MCF 10A (cell line): Measurements from ENCODE around the gene KAT6B. TPM values are rescaled to one million over a fixed set of nuclear protein-coding genes. Genes with fewer than 3 reads are reported as not detected.
A peak's percentile ranks its signal among the peaks of the same experiment; 100 is the strongest.

Source experiments
- BruUV-seq: library from RNA; stranded (reverse); fragments of 400-500 nt; replicated peaks from 2 replicates; lab custom pipeline; 2021; lab: Mats Ljungman, UMichigan
- CTCF ChIA-PET: fragments of 300-600 bp; sonication (Branson Sonifier 250); formaldehyde crosslinking; extraction: SDS; loops from one replicate; lab custom pipeline; 2021; ENCODE audit warnings: antibody characterized with exemption, inconsistent platforms; lab: Yijun Ruan, JAX
- POLR2A ChIA-PET: fragments of 300-600, 350-650 bp; sonication (Branson Sonifier 250); formaldehyde crosslinking; extraction: SDS; loops from one replicate; lab custom pipeline; 2020; ENCODE audit warnings: antibody characterized with exemption, inconsistent platforms; lab: Yijun Ruan, JAX
- DNase-seq: peaks from one replicate; pipeline ENCODE4 v3.0.0-alpha.2; 2018; ENCODE audit not compliant: unreplicated experiment
- H3K27ac Mint-ChIP-seq: one replicate; pipeline ENCODE4 v1.8.0; 2022; ENCODE audit warnings: mild to moderate bottlenecking, low read depth, mixed read lengths; ENCODE audit not compliant: unreplicated experiment
- H3K27me3 Mint-ChIP-seq: one replicate; pipeline ENCODE4 v1.8.0; 2022; ENCODE audit warnings: mixed read lengths; ENCODE audit not compliant: insufficient read depth, unreplicated experiment
- H3K36me3 Mint-ChIP-seq: one replicate; pipeline ENCODE4 v1.8.0; 2022; ENCODE audit warnings: mild to moderate bottlenecking, moderate library complexity, mixed read lengths; ENCODE audit not compliant: insufficient read depth, unreplicated experiment
- H3K4me1 Mint-ChIP-seq: one replicate; pipeline ENCODE4 v1.8.0; 2022; ENCODE audit warnings: mixed read lengths; ENCODE audit not compliant: insufficient read depth, unreplicated experiment
- H3K4me3 Mint-ChIP-seq: one replicate; pipeline ENCODE4 v1.8.0; 2022; ENCODE audit warnings: mild to moderate bottlenecking, moderate library complexity, mixed read lengths; ENCODE audit not compliant: unreplicated experiment
- H3K9me3 Mint-ChIP-seq: one replicate; pipeline ENCODE4 v1.8.0; 2022; ENCODE audit warnings: mixed read lengths; ENCODE audit not compliant: unreplicated experiment
- intact Hi-C: fragments of 100-400 bp; cut with micrococcal nuclease; formaldehyde crosslinking; loops from 2 replicates; pipeline ENCODE4 v1.14.1; 2022
- total RNA-seq: library from RNA; stranded (reverse); gene quantifications from 2 replicates; pipeline ENCODE4 v1.2.3, GENCODE V29; 2022
- TF ChIP-seq, protein P1 (sequence below): fragments of 200-600 bp; IDR thresholded peaks from one replicate; pipeline ENCODE4 v1.8.0; 2022; ENCODE audit warnings: antibody characterized with exemption, mild to moderate bottlenecking; ENCODE audit not compliant: unreplicated experiment

Gene KAT6B
- total RNA-seq, 1 experiment from 2014 or later: 18.3 TPM

DNA sequence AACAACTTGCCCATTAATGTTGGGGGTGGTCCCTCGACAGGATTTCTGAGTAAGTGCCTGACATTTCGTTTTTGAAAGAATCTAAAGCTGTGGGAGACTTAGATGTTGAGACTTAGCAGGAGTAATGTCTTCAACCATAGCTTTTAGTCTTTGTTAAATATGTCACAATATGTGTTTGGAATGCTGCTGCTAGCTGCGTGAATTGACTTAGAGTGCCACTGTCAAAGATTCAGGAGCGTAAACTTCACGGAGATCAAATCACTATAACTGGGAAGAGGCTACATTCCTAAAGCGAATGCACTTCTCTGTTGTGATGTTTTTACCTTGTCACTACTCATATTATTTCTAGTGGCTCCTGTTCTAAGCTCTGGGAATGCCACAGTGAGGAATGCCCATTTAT is 193.8 kb downstream of the KAT6B start:
- Mint-ChIP-seq H3K27me3 (no peaks in the 10 kb centered on the region), H3K9me3 (no peaks in the 10 kb centered on the region), H3K27ac (no peak overlapping the region), H3K4me1 (no peaks in the 10 kb centered on the region), H3K36me3 (peaks cover 65% of the 10 kb centered on the region), H3K4me3 (no peak overlapping the region)
- CTCF ChIA-PET: interaction anchor here (0.5 to 3.7 kb wide), 15 partner anchors 17 to 776 kb away, joined by 3 to 23 read pairs (median 3); a partner anchor contains a TSS
- intact Hi-C loops: loop anchor here (5.0 kb wide), 1 partner anchor 82 kb away; no protein-coding TSS in a partner anchor
- DNase-seq: no peak
- POLR2A ChIA-PET: no interaction called here
- BruUV-seq: no TSS peak
- TF ChIP-seq, protein P1, sequence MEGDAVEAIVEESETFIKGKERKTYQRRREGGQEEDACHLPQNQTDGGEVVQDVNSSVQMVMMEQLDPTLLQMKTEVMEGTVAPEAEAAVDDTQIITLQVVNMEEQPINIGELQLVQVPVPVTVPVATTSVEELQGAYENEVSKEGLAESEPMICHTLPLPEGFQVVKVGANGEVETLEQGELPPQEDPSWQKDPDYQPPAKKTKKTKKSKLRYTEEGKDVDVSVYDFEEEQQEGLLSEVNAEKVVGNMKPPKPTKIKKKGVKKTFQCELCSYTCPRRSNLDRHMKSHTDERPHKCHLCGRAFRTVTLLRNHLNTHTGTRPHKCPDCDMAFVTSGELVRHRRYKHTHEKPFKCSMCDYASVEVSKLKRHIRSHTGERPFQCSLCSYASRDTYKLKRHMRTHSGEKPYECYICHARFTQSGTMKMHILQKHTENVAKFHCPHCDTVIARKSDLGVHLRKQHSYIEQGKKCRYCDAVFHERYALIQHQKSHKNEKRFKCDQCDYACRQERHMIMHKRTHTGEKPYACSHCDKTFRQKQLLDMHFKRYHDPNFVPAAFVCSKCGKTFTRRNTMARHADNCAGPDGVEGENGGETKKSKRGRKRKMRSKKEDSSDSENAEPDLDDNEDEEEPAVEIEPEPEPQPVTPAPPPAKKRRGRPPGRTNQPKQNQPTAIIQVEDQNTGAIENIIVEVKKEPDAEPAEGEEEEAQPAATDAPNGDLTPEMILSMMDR: no peak

DNA sequence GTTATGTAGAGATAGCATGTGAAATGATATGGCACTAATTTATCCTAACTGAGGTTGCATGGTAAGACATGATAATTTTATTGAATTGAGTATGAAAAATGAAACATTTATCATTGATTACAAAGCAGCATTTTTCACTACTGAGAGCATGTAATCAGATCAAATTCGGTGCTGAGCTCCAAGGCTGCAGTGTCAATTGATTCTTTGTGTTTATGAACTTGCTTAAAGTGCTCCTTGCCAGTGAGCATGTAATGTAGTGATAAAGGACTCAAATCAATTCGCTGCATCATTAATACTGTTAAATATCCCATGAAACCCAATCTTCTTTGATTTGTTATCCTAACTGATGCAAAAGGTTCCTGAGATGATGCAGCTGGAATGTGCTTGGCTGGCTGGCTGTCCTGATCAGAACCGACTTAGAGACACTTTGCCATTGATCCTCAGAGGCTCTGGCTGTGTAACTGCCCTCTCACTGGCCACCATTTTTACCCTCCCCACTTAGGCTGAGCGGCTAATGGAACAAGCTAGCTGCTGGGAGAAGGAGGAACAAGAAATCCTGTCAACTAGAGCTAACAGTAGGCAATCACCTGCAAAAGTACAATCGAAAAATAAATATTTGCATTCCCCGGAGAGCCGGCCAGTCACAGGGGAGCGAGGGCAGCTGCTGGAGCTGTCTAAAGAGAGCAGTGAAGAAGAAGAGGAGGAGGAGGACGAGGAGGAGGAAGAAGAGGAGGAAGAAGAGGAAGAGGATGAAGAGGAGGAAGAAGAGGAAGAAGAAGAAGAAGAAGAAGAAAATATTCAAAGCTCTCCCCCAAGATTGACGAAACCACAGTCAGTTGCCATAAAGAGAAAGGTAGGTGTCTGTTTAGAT is 195.2 kb downstream of the KAT6B start:
- peaks cover 60% of the 10 kb centered on the region for H3K36me3 Mint-ChIP-seq
- intact Hi-C loops: loop anchor here (5.0 kb wide), 1 partner anchor 81 kb away; no protein-coding TSS in a partner anchor
- no peaks in the 10 kb centered on the region for H3K27me3 Mint-ChIP-seq
- POLR2A ChIA-PET: no interaction called here
- H3K4me3 Mint-ChIP-seq: no peak overlapping the region
- TF ChIP-seq, protein P1: no peak
- no peak overlapping the region for H3K27ac Mint-ChIP-seq
- BruUV-seq: no TSS peak
- CTCF ChIA-PET: interaction anchor here (0.5 to 3.7 kb wide), 14 partner anchors 10 to 762 kb away, joined by 3 to 23 read pairs (median 3); partner anchors contain the start of gene COMTD1
- no peaks in the 10 kb centered on the region for H3K9me3 Mint-ChIP-seq
- DNase-seq: no peak
- no peaks in the 10 kb centered on the region for H3K4me1 Mint-ChIP-seq

DNA sequence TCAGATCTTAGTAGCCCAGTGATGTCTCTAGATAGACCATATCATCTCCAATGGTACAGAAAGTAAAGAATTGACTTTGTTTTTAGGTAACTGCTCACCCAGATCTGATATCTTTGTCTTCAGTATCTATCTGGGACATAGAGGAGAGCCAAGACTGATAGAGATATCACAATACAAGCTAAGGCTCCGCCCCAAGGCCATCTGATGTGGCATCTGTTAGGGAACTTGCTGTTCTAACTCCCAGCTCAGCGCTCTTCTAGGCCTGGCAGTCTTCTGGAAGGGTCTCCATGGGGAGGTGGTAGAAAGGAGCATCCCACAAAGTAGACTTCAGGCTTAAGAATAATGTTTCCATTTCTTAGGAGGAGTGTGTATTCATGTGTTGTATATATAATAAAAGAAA is 196.7 kb downstream of the KAT6B start:
- ChIA-PET CTCF (interaction anchor here (0.5 to 1.2 kb wide), 3 partner anchors 11 to 770 kb away, joined by 3 read pairs; no protein-coding TSS in a partner anchor), POLR2A (no interaction called here)
- intact Hi-C loops: loop anchor here (5.0 kb wide), 1 partner anchor 79 kb away; no protein-coding TSS in a partner anchor
- DNase-seq: no peak
- Mint-ChIP-seq H3K27me3 (no peaks in the 10 kb centered on the region), H3K4me3 (no peak overlapping the region), H3K36me3 (peaks cover 57% of the 10 kb centered on the region), H3K27ac (peak overlapping the region; percentile 73), H3K9me3 (no peaks in the 10 kb centered on the region), H3K4me1 (no peaks in the 10 kb centered on the region)
- TF ChIP-seq, protein P1: no peak
- no TSS peak for BruUV-seq

DNA sequence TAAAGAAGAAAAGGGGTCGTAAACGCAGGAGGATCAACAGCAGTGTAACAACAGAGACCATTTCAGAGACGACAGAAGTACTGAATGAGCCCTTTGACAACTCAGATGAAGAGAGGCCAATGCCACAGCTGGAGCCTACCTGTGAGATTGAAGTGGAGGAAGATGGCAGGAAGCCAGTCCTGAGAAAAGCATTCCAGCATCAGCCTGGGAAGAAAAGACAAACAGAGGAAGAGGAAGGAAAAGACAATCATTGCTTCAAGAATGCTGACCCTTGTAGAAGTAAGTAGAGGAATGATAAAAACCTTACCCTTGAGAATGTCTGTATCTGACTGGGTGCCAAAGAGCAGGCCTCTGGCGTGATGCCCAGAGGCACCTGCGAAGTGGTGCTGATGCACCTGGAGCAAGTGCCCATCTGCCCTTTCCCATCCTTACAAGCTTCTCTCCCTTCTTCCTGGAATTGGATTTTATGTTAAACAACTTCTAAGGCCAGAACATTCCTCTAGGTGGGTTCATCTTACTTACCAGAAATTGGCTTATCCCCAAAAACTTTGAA is 198.6 kb downstream of the KAT6B start:
- DNase-seq: no peak
- no peaks in the 10 kb centered on the region for H3K27me3 Mint-ChIP-seq
- ChIA-PET POLR2A (no interaction called here), CTCF (interaction anchor here (0.6 to 1.3 kb wide), 3 partner anchors 31 to 211 kb away, joined by 3 to 4 read pairs (median 4); partner anchors contain the start of gene COMTD1)
- TF ChIP-seq, protein P1: no peak
- H3K4me1 Mint-ChIP-seq: no peaks in the 10 kb centered on the region
- peaks cover 64% of the 10 kb centered on the region for H3K36me3 Mint-ChIP-seq
- H3K4me3 Mint-ChIP-seq: no peak overlapping the region
- intact Hi-C loops: loop anchor here (5.0 kb wide), 1 partner anchor 77 kb away; no protein-coding TSS in a partner anchor
- H3K9me3 Mint-ChIP-seq: no peaks in the 10 kb centered on the region
- H3K27ac Mint-ChIP-seq: no peak overlapping the region
- no TSS peak for BruUV-seq
